Osteoblast (primary cell): ENCODE results near the gene KLRG1. TPM values are rescaled to one million over a fixed set of nuclear protein-coding genes. Genes with fewer than 3 reads are reported as not detected.

ENCODE experiments used
- DNase-seq: peaks from one replicate; pipeline ENCODE4 v3.0.0; 2011; ENCODE audit warnings: low spot score, mixed read lengths; ENCODE audit not compliant: insufficient read length; ENCODE audit errors: missing footprints
- H2AFZ ChIP-seq: 2 replicates; pipeline ENCODE4 v1.6.0; 2011; ENCODE audit warnings: mild to moderate bottlenecking, low read length
- H3K27ac ChIP-seq: 2 replicates; pipeline ENCODE4 v1.5.1; 2011; ENCODE audit warnings: mild to moderate bottlenecking, low read depth, low read length, moderate library complexity
- H3K27me3 ChIP-seq: 2 replicates; pipeline ENCODE4 v1.6.0; 2012; ENCODE audit warnings: mild to moderate bottlenecking, control low read depth, inconsistent platforms, low read length, moderate library complexity; ENCODE audit not compliant: insufficient read depth
- H3K36me3 ChIP-seq: 2 replicates; pipeline ENCODE4 v1.5.1; 2011; ENCODE audit warnings: mild to moderate bottlenecking, low read length, control low read depth, moderate library complexity; ENCODE audit not compliant: insufficient read depth
- H3K4me1 ChIP-seq: 2 replicates; pipeline ENCODE4 v1.5.1; 2011; ENCODE audit warnings: mild to moderate bottlenecking, low read length, control low read depth, moderate library complexity; ENCODE audit not compliant: insufficient read depth
- H3K4me2 ChIP-seq: 2 replicates; pipeline ENCODE4 v1.6.0; 2011; ENCODE audit warnings: mild to moderate bottlenecking, low read length; ENCODE audit not compliant: insufficient read depth
- H3K4me3 ChIP-seq: fragments of 200-600 bp; sonication (generic); 3 replicates; pipeline ENCODE4 v1.5.1; 2012; ENCODE audit warnings: mild to moderate bottlenecking, low read length, inconsistent platforms; ENCODE audit not compliant: insufficient read depth
- H3K79me2 ChIP-seq: 2 replicates; pipeline ENCODE4 v1.6.0; 2012; ENCODE audit warnings: mild to moderate bottlenecking, low read length, control low read depth, inconsistent platforms; ENCODE audit not compliant: insufficient read depth
- H3K9me3 ChIP-seq: 2 replicates; pipeline ENCODE4 v1.5.1; 2011; ENCODE audit warnings: low read depth, low read length, control low read depth
- H4K20me1 ChIP-seq: 2 replicates; pipeline ENCODE4 v1.6.0; 2012; ENCODE audit warnings: mild to moderate bottlenecking, low read length, control low read depth; ENCODE audit not compliant: insufficient read depth
- total RNA-seq: library from RNA; depleted of rRNA; stranded (reverse); fragments of >200 nt; gene quantifications from 2 replicates; pipeline ENCODE4 v1.2.3, GENCODE V29; 2012
- TF ChIP-seq, protein P1 (sequence below): IDR thresholded peaks from 2 replicates; pipeline ENCODE4 v1.5.1; 2011; ENCODE audit warnings: mild to moderate bottlenecking, low read depth, low read length, moderate library complexity; ENCODE audit errors: extremely low read depth

The KLRG1 gene
- total RNA-seq, 1 donor, result under 0.01 TPM

DNA sequence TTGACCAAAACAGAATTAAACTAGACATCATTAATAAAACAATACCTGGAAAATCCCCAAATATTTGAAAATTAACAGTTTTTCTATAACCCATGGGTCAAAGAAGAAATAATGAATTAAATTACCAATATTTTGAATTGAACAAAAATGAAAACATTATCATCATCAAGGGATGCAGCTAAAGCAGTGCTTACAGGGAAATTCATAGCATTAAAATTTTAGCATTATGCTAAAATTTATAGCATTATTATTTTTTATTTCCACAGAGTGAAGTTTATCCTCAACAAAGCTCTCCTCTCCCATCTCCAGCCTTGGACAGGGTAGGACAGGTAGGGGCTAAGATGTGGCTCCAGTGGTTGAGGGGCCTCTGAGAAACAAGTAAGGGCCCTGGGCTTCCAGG lies 20.6 kb upstream of the KLRG1 start:
- H3K79me2 ChIP-seq, result no peaks in the 10 kb centered on the region
- H3K27ac ChIP-seq, result no peak overlapping the region
- H3K4me1 ChIP-seq, result no peaks in the 10 kb centered on the region
- H3K4me3 ChIP-seq, result no peak overlapping the region
- H3K27me3 ChIP-seq, result no peaks in the 10 kb centered on the region
- H2AFZ ChIP-seq, result no peak overlapping the region
- TF ChIP-seq, protein P1, sequence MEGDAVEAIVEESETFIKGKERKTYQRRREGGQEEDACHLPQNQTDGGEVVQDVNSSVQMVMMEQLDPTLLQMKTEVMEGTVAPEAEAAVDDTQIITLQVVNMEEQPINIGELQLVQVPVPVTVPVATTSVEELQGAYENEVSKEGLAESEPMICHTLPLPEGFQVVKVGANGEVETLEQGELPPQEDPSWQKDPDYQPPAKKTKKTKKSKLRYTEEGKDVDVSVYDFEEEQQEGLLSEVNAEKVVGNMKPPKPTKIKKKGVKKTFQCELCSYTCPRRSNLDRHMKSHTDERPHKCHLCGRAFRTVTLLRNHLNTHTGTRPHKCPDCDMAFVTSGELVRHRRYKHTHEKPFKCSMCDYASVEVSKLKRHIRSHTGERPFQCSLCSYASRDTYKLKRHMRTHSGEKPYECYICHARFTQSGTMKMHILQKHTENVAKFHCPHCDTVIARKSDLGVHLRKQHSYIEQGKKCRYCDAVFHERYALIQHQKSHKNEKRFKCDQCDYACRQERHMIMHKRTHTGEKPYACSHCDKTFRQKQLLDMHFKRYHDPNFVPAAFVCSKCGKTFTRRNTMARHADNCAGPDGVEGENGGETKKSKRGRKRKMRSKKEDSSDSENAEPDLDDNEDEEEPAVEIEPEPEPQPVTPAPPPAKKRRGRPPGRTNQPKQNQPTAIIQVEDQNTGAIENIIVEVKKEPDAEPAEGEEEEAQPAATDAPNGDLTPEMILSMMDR, result no peak
- DNase-seq, result no peak
- H3K4me2 ChIP-seq, result no peak overlapping the region
- peaks cover 5% of the 10 kb centered on the region for H3K9me3 ChIP-seq
- no peaks in the 10 kb centered on the region for H4K20me1 ChIP-seq
- H3K36me3 ChIP-seq, result no peaks in the 10 kb centered on the region

DNA sequence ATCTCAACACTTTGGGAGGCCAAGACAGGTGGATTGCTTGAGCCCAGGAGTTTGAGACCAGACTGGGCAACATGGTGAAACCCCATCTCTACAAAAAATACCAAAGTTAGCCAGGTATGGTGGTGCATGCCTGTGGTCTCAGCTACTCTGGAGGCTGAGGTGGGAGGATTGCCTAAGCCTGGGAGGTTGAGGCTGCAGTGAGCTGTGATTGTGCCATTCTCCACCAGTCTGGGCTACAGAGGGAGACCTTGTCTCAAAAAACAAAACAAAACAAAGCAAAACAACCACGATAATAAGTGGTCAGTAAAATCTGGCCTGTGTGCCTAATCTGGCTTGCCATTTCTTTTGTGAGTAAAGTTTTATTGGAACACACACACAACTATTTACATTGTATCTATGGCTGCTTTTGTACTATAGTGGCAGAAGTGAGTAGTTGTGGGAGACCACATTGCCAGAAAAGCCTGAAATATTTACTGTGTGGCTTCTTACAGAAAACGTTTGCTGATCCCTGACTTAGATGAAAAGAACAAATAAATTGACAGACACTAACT lies 19.4 kb upstream of the KLRG1 start:
- no peak overlapping the region for H3K4me3 ChIP-seq
- H3K27ac ChIP-seq, result no peak overlapping the region
- H3K36me3 ChIP-seq, result no peaks in the 10 kb centered on the region
- H4K20me1 ChIP-seq, result no peaks in the 10 kb centered on the region
- no peaks in the 10 kb centered on the region for H3K27me3 ChIP-seq
- no peak overlapping the region for H2AFZ ChIP-seq
- TF ChIP-seq, protein P1, result no peak
- H3K79me2 ChIP-seq, result no peaks in the 10 kb centered on the region
- peaks cover 5% of the 10 kb centered on the region for H3K9me3 ChIP-seq
- H3K4me2 ChIP-seq, result no peak overlapping the region
- H3K4me1 ChIP-seq, result no peaks in the 10 kb centered on the region
- DNase-seq, result no peak

DNA sequence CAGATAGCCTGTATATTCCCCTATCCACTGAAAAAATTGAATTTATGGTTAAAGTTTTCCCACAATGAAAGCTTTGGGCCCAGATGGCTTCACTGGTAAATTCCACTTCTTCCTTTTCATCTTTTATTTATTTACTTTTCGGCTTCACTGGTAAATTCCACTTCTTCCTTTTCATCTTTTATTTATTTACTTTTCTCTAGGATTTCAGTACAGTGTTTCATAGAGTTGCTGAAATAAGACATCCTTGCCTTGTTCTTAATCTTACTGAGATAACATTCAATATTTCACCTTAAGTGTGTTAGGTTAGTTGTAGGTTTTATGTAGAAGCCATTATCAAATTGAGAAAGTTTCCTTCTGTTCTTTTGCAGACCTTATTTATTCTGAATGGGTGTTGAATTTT lies 18.9 kb upstream of the KLRG1 start:
- H3K27me3 ChIP-seq, result no peaks in the 10 kb centered on the region
- H3K9me3 ChIP-seq, result peaks cover 5% of the 10 kb centered on the region
- H3K4me1 ChIP-seq, result no peaks in the 10 kb centered on the region
- no peak overlapping the region for H3K27ac ChIP-seq
- no peaks in the 10 kb centered on the region for H3K79me2 ChIP-seq
- H3K36me3 ChIP-seq, result no peaks in the 10 kb centered on the region
- H3K4me3 ChIP-seq, result no peak overlapping the region
- no peaks in the 10 kb centered on the region for H4K20me1 ChIP-seq
- TF ChIP-seq, protein P1, result no peak
- H2AFZ ChIP-seq, result no peak overlapping the region
- no peak for DNase-seq
- H3K4me2 ChIP-seq, result no peak overlapping the region

DNA sequence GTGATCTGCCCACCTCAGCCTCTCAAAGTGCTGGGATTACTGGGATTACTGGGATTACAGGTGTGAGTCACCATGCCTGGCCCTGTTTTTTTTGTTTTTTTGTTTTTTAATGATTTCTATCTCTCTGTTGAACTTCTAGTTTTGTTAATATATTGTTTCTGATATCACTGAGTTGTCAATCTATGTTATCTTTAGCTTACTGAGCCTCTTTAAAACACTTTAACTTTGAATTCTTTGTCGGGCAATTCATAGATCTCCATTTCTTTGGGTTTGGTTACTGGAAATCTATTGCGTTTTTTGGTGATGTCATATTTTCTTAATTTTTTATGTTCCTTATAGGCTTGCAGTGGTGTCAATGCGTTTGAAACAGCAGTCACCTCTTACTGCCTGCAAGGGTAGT lies 9.2 kb upstream of the KLRG1 start:
- Histone ChIP-seq H3K27me3 (no peaks in the 10 kb centered on the region), H3K27ac (no peak overlapping the region), H3K4me3 (no peak overlapping the region), H3K36me3 (no peaks in the 10 kb centered on the region), H3K4me2 (no peak overlapping the region), H2AFZ (no peak overlapping the region), H3K9me3 (no peaks in the 10 kb centered on the region), H3K79me2 (no peaks in the 10 kb centered on the region), H3K4me1 (no peaks in the 10 kb centered on the region), H4K20me1 (no peaks in the 10 kb centered on the region)
- TF ChIP-seq, protein P1, result no peak
- no peak for DNase-seq
